SJSA1 (cell line): ENCODE data around the gene MAP3K2. TPM values are rescaled to one million over a fixed set of nuclear protein-coding genes. Genes with fewer than 3 reads are reported as not detected.

ENCODE experiments used
- DNase-seq, 2 experiments: peaks; one replicate each; pipeline ENCODE4 v3.0.0-alpha.2; 2015 to 2020; ENCODE audit warnings: low spot score in 2 of 2, low read depth in 1 of 2
- H3K27ac ChIP-seq: fragments of 250-450 bp; sonication (Bioruptor Pico); 2 replicates; pipeline ENCODE4 v1.5.1; 2020; ENCODE audit warnings: mild to moderate bottlenecking, moderate library complexity
- H3K27me3 ChIP-seq: fragments of 250-450 bp; sonication (Bioruptor Pico); replicated peaks from 2 replicates; pipeline ENCODE4 v1.5.1; 2020; ENCODE audit warnings: mild to moderate bottlenecking, moderate library complexity
- H3K36me3 ChIP-seq: fragments of 250-450 bp; sonication (Bioruptor Pico); 2 replicates; pipeline ENCODE4 v1.5.1; 2020; ENCODE audit warnings: mild to moderate bottlenecking
- H3K4me1 ChIP-seq: fragments of 250-450 bp; sonication (Bioruptor Pico); replicated peaks from 2 replicates; pipeline ENCODE4 v1.6.1; 2021; ENCODE audit warnings: mild to moderate bottlenecking
- H3K4me3 ChIP-seq: fragments of 250-450 bp; sonication (Bioruptor Pico); 2 replicates; pipeline ENCODE4 v1.5.1; 2020; ENCODE audit warnings: mild to moderate bottlenecking
- H3K9me3 ChIP-seq: fragments of 250-450 bp; sonication (Bioruptor Pico); replicated peaks from 2 replicates; pipeline ENCODE4 v1.5.1; 2020; ENCODE audit warnings: mild to moderate bottlenecking
- total RNA-seq: library from RNA; depleted of rRNA; stranded (reverse); fragments of >200 nt; shearing (Covaris generic); gene quantifications from 2 replicates; pipeline ENCODE4 v1.2.3, GENCODE V29; 2014

MAP3K2 gene
- total RNA-seq, 1 experiment from 2014 or later, result 41.7 TPM

DNA sequence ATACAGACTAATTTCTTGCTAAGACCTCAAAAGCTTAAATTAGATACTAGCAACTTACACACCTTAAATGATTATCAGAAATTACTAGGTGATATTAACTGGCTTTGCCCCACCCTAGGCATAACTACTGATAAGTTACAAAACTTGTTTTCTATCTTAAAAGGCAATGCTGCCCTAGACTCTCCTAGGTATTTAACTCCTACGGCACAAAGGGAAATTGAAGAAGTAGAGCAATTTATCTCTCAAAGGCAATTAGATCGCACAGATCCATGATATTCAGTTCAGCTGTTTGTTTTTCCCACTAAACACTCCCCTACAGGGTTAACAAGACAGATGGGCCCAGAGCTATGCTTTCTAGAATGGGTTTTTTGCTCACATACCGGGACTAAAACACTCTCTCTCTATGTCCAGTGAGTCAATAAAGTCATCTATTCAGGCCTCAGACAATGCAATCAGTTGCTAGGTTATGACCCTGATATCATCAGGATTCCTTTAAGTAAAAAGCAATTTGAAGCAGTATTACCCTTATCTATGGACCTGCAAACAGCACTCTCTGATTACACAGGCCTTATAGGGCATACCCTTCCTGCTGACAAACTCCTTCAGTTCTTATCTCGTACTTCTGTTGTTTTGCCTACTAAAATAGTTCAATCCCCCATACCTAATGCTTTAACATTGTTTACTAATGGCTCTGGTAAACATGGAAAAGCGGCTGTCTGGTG, 14.3 kb downstream of the MAP3K2 start:
- H3K4me3 ChIP-seq, result no peak overlapping the region
- no peaks in the 10 kb centered on the region for H3K4me1 ChIP-seq
- H3K9me3 ChIP-seq, result no peaks in the 10 kb centered on the region; the same call in 1 of the 2 replicates
- H3K27ac ChIP-seq, result no peak overlapping the region
- H3K36me3 ChIP-seq, result no peaks in the 10 kb centered on the region
- no peaks in the 10 kb centered on the region for H3K27me3 ChIP-seq
- DNase-seq, result no peak

- H3K4me1 ChIP-seq, result no peaks in the 10 kb centered on the region
- no peak overlapping the region for H3K27ac ChIP-seq
- no peaks in the 10 kb centered on the region for H3K27me3 ChIP-seq
- DNase-seq, result no peak
- no peaks in the 10 kb centered on the region for H3K36me3 ChIP-seq
- no peak overlapping the region for H3K4me3 ChIP-seq
- no peaks in the 10 kb centered on the region; the same call in 1 of the 2 replicates for H3K9me3 ChIP-seq
Measured at GRCh38 chr2:127371037-127371436, 16.7 kb downstream of the MAP3K2 start.

- no peak overlapping the region for H3K27ac ChIP-seq
- H3K36me3 ChIP-seq, result no peaks in the 10 kb centered on the region
- no peaks in the 10 kb centered on the region for H3K27me3 ChIP-seq
- no peaks in the 10 kb centered on the region; the same call in 1 of the 2 replicates for H3K9me3 ChIP-seq
- DNase-seq, result no peak
- no peak overlapping the region for H3K4me3 ChIP-seq
- no peaks in the 10 kb centered on the region for H3K4me1 ChIP-seq
Measured at GRCh38 chr2:127370010-127370409, 17.8 kb downstream of the MAP3K2 start.

GRCh38 chr2:127365211-127365643, 22.5 kb downstream of the MAP3K2 start:
- peaks cover 5% of the 10 kb centered on the region; the same call in 1 of the 2 replicates for H3K4me1 ChIP-seq
- no peak overlapping the region for H3K4me3 ChIP-seq
- H3K27ac ChIP-seq, result no peak overlapping the region
- no peak for DNase-seq
- H3K9me3 ChIP-seq, result no peaks in the 10 kb centered on the region
- no peaks in the 10 kb centered on the region for H3K36me3 ChIP-seq
- H3K27me3 ChIP-seq, result no peaks in the 10 kb centered on the region

DNA sequence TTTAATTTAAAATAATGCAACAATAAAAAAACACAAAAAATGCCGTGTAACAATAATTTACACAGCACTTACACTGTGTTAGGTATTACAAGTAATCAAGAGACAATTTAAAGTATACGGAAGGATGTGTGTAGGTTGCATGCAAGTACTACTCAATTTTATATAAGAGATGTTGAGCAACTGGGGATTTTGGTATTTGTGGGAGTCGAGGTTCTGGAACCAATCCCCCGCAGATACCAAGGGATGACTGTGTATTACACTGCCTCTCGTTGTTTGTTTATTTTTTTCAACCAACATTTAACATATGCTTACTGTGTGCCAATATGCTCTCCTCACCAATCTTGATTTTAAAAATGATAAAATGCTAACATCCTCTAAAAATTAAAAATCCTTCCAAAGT, 24.8 kb downstream of the MAP3K2 start:
- H3K4me3 ChIP-seq, result no peak overlapping the region
- H3K27ac ChIP-seq, result no peak overlapping the region
- H3K36me3 ChIP-seq, result no peaks in the 10 kb centered on the region
- H3K4me1 ChIP-seq, result peaks cover 5% of the 10 kb centered on the region; the same call in 1 of the 2 replicates
- no peak for DNase-seq
- no peaks in the 10 kb centered on the region for H3K27me3 ChIP-seq
- H3K9me3 ChIP-seq, result no peaks in the 10 kb centered on the region

DNA sequence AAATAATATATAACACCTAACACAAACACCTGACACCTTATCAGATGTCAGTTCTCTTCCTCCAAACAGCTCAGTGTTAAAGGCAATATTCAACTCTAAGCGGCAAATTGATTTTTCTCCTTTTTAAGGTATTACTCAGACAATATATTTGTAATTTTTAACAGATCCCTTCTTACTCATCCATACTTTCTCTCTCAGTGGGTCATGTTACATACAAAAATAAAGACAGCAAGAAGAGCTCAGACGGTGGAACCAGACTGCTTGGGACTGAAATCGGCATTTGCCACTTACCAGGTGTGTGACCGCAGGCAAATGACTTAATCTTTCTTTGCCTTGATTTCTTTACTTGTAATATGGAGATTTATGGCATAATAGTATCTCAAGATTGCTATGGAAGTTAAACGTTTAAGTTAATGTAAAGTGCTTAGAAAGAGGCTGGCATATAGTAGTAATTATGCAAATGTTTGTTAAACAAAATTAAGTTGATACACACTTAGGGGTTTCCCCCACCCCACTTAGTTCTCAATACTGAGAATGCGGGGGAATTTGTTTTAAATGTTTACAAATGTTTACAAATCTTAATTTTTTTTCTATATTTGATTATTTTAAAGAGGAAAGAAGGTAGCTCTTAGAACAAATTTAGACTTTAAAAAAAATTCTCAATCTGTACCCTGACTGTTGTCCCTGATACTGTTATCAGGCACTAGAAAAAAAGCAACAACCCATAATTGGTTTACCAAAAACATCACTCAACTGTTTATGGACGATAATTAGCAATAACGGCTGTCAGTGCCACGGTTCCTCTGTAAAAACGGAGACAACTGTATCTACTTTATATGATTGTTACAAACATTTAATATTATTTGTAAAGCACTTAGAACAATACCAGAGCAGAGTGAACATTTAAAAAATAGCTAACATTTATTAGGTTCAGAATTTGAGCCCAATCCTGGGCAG, 25.6 kb downstream of the MAP3K2 start:
- Histone ChIP-seq H3K4me1 (peaks cover 5% of the 10 kb centered on the region; the same call in 1 of the 2 replicates), H3K27me3 (no peaks in the 10 kb centered on the region), H3K36me3 (no peaks in the 10 kb centered on the region), H3K4me3 (no peak overlapping the region), H3K27ac (no peak overlapping the region), H3K9me3 (no peaks in the 10 kb centered on the region)
- no peak for DNase-seq

GRCh38 chr2:127360242-127360641, 27.5 kb downstream of the MAP3K2 start:
- no peak for DNase-seq
- Histone ChIP-seq H3K36me3 (no peaks in the 10 kb centered on the region), H3K27ac (no peak overlapping the region)

DNA sequence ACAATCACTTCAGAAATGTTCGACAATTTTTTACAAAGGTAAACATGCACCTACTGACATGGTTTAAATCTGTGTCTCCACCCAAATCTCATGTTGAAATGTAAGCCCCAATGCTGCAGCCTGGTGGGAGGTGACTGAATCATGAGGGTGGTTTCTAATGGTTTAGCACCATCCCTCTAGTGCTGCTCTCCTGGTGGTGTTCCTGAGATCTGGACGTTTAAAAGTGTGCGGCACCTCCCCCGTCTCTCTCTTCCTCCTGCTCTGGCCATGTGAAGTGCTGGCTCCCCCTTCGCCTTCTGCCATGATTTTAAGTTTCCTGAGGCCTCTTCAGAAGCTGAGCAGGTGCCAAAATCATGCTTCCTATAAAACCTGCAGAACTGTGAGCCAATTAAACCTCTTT, 28.3 kb downstream of the MAP3K2 start:
- Histone ChIP-seq H3K36me3 (no peaks in the 10 kb centered on the region), H3K4me1 (peaks cover 5% of the 10 kb centered on the region; the same call in 1 of the 2 replicates)

More at GRCh38 chr2:127360242-127360641, 27.5 kb downstream of the MAP3K2 start:
- H3K4me3 ChIP-seq, result no peak overlapping the region
- H3K27me3 ChIP-seq, result no peaks in the 10 kb centered on the region
- peaks cover 5% of the 10 kb centered on the region; the same call in 1 of the 2 replicates for H3K4me1 ChIP-seq
- no peaks in the 10 kb centered on the region for H3K9me3 ChIP-seq

GRCh38 chr2:127358971-127359370, 28.8 kb downstream of the MAP3K2 start:
- Histone ChIP-seq H3K4me3 (no peak overlapping the region), H3K27ac (no peak overlapping the region), H3K9me3 (no peaks in the 10 kb centered on the region), H3K36me3 (no peaks in the 10 kb centered on the region), H3K27me3 (no peaks in the 10 kb centered on the region), H3K4me1 (peaks cover 5% of the 10 kb centered on the region; the same call in 1 of the 2 replicates)
- no peak for DNase-seq

More for the DNA sequence above, 28.3 kb downstream of the MAP3K2 start:
- H3K4me3 ChIP-seq, result no peak overlapping the region
- H3K9me3 ChIP-seq, result no peaks in the 10 kb centered on the region
- H3K27ac ChIP-seq, result no peak overlapping the region
- no peak for DNase-seq
- no peaks in the 10 kb centered on the region for H3K27me3 ChIP-seq

DNA sequence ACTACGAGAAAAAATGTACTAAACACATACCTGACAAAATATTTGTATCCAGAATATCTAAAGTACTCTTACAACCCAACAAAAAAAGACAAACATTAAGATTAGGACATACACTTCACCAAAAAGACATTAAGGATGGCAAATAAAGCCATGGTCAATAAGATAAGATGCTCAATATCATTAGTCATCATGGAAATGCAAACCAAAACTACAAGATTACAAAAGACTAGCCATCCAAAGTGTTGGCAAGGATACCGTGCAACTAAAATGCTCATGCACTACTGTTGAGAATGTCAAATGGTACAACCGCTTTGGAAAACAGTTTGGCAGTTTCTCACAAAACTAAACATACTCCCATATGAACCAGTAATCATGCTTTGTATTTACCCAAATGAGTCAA, 29.7 kb downstream of the MAP3K2 start:
- no peak overlapping the region for H3K4me3 ChIP-seq
- H3K36me3 ChIP-seq, result no peaks in the 10 kb centered on the region
- H3K9me3 ChIP-seq, result no peaks in the 10 kb centered on the region
- peaks cover 2% of the 10 kb centered on the region; the same call in 1 of the 2 replicates for H3K4me1 ChIP-seq
- H3K27me3 ChIP-seq, result no peaks in the 10 kb centered on the region
- DNase-seq, result no peak
- H3K27ac ChIP-seq, result no peak overlapping the region

- Histone ChIP-seq H3K27ac (no peak overlapping the region), H3K4me3 (no peak overlapping the region), H3K9me3 (no peaks in the 10 kb centered on the region), H3K27me3 (no peaks in the 10 kb centered on the region), H3K36me3 (no peaks in the 10 kb centered on the region), H3K4me1 (no peaks in the 10 kb centered on the region)
- DNase-seq, result no peak
Measured at GRCh38 chr2:127357591-127357990, 30.2 kb downstream of the MAP3K2 start.

DNA sequence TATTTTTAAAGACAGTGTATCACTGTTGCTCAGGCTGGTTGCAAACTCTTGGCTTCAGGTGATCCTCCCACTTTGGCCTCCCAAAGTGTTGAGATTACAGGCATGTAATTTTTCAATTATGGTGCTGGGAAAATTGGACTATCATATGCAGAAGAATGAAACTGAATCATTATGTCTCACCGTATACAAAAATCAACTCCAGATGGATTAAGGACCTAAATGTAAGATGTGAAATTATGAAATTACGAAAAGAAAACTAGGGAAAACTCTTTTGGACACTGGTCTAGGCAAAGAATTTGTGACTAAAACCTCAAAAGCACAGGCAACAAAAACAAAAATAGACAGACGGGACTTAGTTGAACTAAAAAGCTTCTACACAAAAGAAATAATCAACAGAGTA, 31.2 kb downstream of the MAP3K2 start:
- H3K4me1 ChIP-seq, result no peaks in the 10 kb centered on the region
- H3K36me3 ChIP-seq, result no peaks in the 10 kb centered on the region
- no peaks in the 10 kb centered on the region for H3K9me3 ChIP-seq
- H3K4me3 ChIP-seq, result no peak overlapping the region
- no peaks in the 10 kb centered on the region for H3K27me3 ChIP-seq
- no peak for DNase-seq
- H3K27ac ChIP-seq, result no peak overlapping the region

- DNase-seq, result peak in 1 of 2 experiments; percentile 6
- Histone ChIP-seq H3K27ac (no peak overlapping the region), H3K9me3 (no peaks in the 10 kb centered on the region), H3K36me3 (no peaks in the 10 kb centered on the region), H3K27me3 (no peaks in the 10 kb centered on the region), H3K4me1 (no peaks in the 10 kb centered on the region), H3K4me3 (no peak overlapping the region)
Measured at GRCh38 chr2:127355407-127356008, 32.3 kb downstream of the MAP3K2 start.
